Activated CD8-positive, alpha-beta memory T cell treated with anti-CD3 and anti-CD28 coated beads, Interleukin-2, amount 10 ng/mL, durations not matched to agents 7 days and 5 days (primary cell): Measurements from ENCODE around the gene SLC7A1. TPM values are rescaled to one million over a fixed set of nuclear protein-coding genes. Genes with fewer than 3 reads are reported as not detected.

ENCODE experiments used
- ATAC-seq: fragments of 150-1000 bp; cut with Tn5 transposase; one replicate; pipeline ENCODE4 v1.10.0; 2021; ENCODE audit warnings: moderate library complexity
- CTCF ChIA-PET: fragments of 350-600 bp; sonication (Branson Sonifier 250); formaldehyde crosslinking; loops from one replicate; lab custom pipeline; 2021; ENCODE audit warnings: antibody characterized with exemption; lab: Charles Lee
- DNase-seq: peaks from one replicate; pipeline ENCODE4 v3.0.0-alpha.2; 2020
- H3K27ac Mint-ChIP-seq: one replicate; pipeline ENCODE4 v1.8.0; 2021; ENCODE audit warnings: mild to moderate bottlenecking, mixed read lengths
- H3K27me3 Mint-ChIP-seq: one replicate; pipeline ENCODE4 v1.8.0; 2021; ENCODE audit warnings: mixed read lengths
- H3K36me3 Mint-ChIP-seq: one replicate; pipeline ENCODE4 v1.8.0; 2021; ENCODE audit warnings: mild to moderate bottlenecking, mixed read lengths
- H3K4me1 Mint-ChIP-seq: one replicate; pipeline ENCODE4 v1.8.0; 2021; ENCODE audit warnings: mixed read lengths
- H3K4me3 Mint-ChIP-seq: one replicate; pipeline ENCODE4 v1.8.0; 2021; ENCODE audit warnings: mild to moderate bottlenecking, moderate library complexity, mixed read lengths
- H3K9me3 Mint-ChIP-seq: one replicate; pipeline ENCODE4 v1.8.0; 2022; ENCODE audit warnings: low read depth, mixed read lengths
- total RNA-seq, 2 experiments: library from RNA; stranded (reverse); gene quantifications; one replicate each; pipeline ENCODE4 v1.2.3, GENCODE V29; 2021

The SLC7A1 gene
- total RNA-seq, 2 experiments from 2014 or later = 101 to 105 TPM

DNA sequence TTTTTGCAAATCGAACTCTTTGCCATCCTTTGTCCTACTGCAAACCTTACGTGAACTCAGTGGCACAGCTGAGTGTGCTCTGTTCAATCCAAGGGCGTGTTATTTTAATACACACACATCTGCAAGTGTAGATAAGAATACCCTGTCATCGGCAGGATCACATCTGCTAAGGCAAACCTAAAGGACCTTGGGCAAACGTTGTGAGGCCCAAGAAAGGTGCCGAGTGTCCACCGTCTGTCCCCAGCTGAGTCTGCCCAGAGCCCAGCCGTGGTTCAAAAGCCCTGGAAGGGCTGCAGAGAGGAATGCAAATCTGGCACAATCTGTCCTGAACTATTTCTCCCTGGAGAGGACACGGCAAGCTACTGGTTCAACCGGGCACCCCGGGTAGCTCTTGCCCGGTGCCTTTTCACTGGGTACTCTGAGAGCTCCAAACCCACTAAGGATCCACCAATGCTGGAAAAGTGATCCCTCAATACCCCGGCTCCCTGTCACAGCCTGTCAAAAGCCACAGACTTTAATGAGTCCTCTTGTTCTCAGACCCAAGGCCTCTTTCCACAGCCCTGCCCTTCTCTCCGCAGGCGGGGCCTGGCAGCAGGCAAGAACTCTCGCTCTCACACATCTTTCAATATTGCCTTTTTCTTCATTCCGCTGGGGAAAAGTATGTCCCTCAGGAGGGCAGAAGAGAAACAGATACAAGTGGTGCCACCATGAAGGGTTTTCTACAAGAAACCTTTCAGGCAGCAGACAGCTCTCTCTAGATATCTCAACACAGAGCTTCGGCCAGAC is 17.0 kb downstream of the SLC7A1 start:
- ATAC-seq (no peak), DNase-seq (no peak)
- no peaks in the 10 kb centered on the region for H3K9me3 Mint-ChIP-seq
- no peak overlapping the region for H3K27ac Mint-ChIP-seq
- H3K4me1 Mint-ChIP-seq = peaks cover 9% of the 10 kb centered on the region
- H3K36me3 Mint-ChIP-seq = peaks cover 12% of the 10 kb centered on the region
- no peak overlapping the region for H3K4me3 Mint-ChIP-seq
- no peaks in the 10 kb centered on the region for H3K27me3 Mint-ChIP-seq
- CTCF ChIA-PET = interaction anchor here (0.5 kb wide), 1 partner anchor 1414 kb away, joined by 3 read pairs; no protein-coding TSS in a partner anchor

DNA sequence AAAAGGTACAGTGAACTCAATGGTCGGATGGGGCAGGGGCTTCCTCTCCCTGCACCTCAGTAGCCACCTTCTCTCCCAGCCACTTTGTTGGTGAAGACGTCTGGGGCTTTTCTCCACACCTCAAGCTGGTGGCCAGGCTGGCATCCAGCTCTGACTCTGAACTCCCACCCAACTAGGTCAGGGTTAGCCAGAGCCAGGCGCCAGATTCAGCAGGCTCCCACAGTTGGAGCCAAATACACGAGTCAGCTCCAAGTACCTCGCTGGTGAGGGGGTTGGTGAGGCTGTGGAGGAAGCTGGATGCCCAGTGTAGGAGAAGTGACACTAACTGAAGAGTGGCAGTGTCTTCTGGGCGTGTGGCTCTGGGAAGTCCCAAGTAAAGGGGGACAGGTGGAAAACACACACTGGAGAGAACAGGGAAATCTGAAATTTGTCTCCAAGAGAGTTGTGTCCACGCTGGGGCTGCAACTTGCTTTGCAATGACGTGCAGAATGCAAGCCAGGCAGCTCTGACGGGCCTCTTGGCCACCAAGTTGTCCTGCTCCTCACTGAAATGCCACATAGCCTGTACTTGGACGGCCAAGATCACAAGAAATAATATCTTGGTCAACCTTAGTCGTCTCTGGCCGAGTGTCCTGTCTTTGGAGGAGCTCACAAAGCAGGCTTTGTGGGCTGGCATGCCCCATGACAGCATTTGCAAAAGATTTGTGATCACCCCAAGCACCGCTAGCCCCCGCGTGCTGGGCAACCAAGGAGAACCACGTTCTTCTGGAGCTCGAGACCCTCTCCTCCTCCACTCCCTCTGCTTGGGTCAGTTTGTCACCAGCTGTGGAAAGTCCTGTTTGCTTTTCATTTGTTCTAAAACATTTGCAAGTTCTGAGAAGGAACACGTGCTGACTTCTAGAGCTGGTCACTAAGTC is 18.1 kb downstream of the SLC7A1 start:
- no peak for DNase-seq
- ATAC-seq = no peak
- Mint-ChIP-seq H3K4me3 (no peak overlapping the region), H3K27ac (no peak overlapping the region), H3K36me3 (peaks cover 12% of the 10 kb centered on the region), H3K4me1 (peaks cover 6% of the 10 kb centered on the region), H3K9me3 (no peaks in the 10 kb centered on the region), H3K27me3 (no peaks in the 10 kb centered on the region)
- CTCF ChIA-PET = interaction anchor here (1.0 kb wide), 1 partner anchor 69 kb away, joined by 3 read pairs; no protein-coding TSS in a partner anchor

DNA sequence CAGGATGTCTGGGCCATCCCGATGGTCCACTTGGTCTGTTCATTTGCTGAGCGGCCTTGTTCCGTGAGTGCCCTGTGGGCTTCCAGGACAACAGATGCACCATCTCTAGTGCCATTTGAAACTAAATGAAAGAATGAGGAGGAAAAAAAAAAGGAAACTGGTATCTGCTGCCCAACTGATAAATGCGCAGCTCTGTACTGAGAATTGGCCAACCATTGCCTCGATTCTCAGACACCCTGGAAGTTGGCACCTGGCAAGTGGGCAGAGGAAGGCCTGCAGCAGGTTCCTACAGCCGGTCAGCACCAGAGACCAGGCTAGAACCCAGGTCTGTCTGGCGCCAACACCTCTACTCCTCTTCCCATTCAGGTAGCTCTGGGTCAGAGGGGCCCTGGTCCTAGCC is 18.9 kb downstream of the SLC7A1 start:
- H3K4me1 Mint-ChIP-seq = peaks cover 8% of the 10 kb centered on the region
- no peaks in the 10 kb centered on the region for H3K27me3 Mint-ChIP-seq
- ATAC-seq (no peak), DNase-seq (no peak)
- no peaks in the 10 kb centered on the region for H3K9me3 Mint-ChIP-seq
- peaks cover 12% of the 10 kb centered on the region for H3K36me3 Mint-ChIP-seq
- H3K27ac Mint-ChIP-seq = no peak overlapping the region
- H3K4me3 Mint-ChIP-seq = no peak overlapping the region
- CTCF ChIA-PET = interaction anchor here (1.0 kb wide), 1 partner anchor 69 kb away, joined by 3 read pairs; no protein-coding TSS in a partner anchor

DNA sequence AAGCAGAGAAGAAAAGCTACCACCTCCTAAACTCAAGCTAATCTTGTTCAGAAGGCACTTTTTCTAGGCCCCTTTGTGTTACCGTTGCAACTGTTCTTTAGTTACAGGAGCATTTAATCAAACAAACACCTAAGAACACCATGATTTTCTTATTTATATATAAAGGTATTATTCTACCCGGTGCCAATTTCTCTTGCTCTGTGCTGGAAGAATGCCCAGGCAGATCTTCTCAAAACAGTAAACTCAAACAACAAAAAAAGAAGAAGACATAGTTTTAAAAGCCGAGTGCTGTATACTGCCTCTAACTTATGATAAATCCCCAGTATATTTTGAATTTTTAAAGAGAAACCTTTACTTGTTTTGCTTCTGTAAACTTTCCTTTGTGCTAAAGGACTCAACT is 20.4 kb downstream of the SLC7A1 start:
- peaks cover 10% of the 10 kb centered on the region for H3K36me3 Mint-ChIP-seq
- ATAC-seq (no peak), DNase-seq (no peak)
- H3K4me3 Mint-ChIP-seq = no peak overlapping the region
- no peak overlapping the region for H3K27ac Mint-ChIP-seq
- H3K4me1 Mint-ChIP-seq = peaks cover 7% of the 10 kb centered on the region
- CTCF ChIA-PET = interaction anchor here (1.2 to 1.6 kb wide), 2 partner anchors 11 to 13 kb away, joined by 3 read pairs; no protein-coding TSS in a partner anchor
- H3K27me3 Mint-ChIP-seq = no peaks in the 10 kb centered on the region
- no peaks in the 10 kb centered on the region for H3K9me3 Mint-ChIP-seq

DNA sequence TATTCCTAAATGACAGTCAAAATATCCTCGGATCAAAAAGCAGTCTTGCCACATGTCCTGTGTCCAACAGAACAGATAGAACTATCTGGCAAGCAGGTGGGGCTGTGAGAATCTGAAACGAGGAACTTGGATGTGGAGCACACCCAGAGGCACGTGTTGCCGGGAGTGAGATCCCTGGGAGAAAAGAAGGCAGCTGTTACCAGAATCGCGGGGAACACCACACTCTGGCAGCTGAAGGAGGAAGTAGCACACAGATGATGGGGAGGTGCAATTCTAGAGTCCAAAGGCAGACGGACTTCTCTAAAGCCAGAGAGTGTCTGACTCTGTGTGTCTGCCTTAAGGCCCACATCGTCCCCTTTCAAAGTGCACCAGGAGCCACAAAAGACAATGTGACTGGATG is 22.3 kb downstream of the SLC7A1 start:
- Mint-ChIP-seq H3K4me3 (no peak overlapping the region), H3K27me3 (no peaks in the 10 kb centered on the region), H3K9me3 (no peaks in the 10 kb centered on the region), H3K36me3 (peaks cover 8% of the 10 kb centered on the region), H3K4me1 (peaks cover 13% of the 10 kb centered on the region), H3K27ac (no peak overlapping the region)
- DNase-seq (no peak), ATAC-seq (no peak)
- CTCF ChIA-PET = no interaction called here

DNA sequence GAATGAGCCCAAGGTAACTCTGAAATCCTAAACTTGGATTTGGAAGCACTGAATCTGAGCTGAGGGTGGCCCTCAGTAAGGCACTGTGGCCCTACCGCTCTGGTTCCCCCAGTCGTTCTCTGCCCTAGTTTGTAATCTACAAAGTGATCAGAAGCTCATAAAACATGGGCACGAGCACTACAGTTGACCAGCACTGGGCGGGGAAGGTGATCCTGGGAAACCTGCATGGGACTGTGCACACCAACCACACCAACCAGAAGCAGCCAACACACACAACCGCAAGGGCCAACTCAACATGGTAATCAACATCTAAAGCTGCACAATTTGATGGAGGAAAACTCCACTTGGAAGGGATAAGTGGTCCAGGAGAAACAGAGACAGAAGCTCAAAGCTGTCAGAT is 22.9 kb downstream of the SLC7A1 start:
- Mint-ChIP-seq H3K9me3 (no peaks in the 10 kb centered on the region), H3K27me3 (no peaks in the 10 kb centered on the region), H3K36me3 (peaks cover 8% of the 10 kb centered on the region), H3K4me1 (peaks cover 15% of the 10 kb centered on the region), H3K27ac (no peak overlapping the region), H3K4me3 (no peak overlapping the region)
- no peak for DNase-seq
- CTCF ChIA-PET = no interaction called here
- ATAC-seq = no peak

DNA sequence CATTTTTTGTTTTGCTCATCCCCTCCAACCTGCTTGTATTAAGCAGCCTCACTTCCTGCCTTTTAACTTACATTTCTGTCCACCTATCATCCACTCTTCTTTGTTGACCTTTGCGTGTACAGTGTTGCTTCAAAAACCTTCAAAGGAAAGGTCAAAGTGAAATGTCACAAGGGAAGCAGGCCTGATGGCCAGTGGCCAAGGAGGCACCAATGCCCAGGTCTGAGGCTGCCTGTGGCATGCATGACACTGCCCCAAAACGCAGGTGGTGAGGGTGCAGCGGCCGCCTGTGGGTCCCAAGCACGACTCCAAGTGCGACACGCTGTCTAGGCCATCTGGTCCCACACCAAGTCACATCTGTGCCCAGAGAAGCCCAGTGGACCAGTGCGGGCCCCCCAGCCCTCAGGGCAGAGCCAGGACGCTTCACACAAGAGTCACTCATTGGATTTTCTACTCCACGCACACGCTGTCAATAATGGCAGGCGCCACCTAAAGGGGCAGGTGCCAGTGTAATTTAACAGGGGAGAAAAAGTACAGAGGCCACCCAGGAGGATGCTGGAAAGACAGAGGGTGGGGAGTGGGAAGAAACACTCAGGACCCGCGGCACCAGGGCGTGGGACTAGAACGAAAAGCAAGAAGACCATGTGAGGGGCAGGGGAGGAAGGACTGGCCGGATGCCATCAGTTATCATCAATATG is 23.5 kb downstream of the SLC7A1 start:
- DNase-seq (no peak), ATAC-seq (no peak)
- Mint-ChIP-seq H3K9me3 (no peaks in the 10 kb centered on the region), H3K36me3 (peaks cover 8% of the 10 kb centered on the region), H3K4me3 (no peak overlapping the region), H3K27me3 (no peaks in the 10 kb centered on the region), H3K27ac (no peak overlapping the region), H3K4me1 (peaks cover 18% of the 10 kb centered on the region)
- CTCF ChIA-PET = no interaction called here

DNA sequence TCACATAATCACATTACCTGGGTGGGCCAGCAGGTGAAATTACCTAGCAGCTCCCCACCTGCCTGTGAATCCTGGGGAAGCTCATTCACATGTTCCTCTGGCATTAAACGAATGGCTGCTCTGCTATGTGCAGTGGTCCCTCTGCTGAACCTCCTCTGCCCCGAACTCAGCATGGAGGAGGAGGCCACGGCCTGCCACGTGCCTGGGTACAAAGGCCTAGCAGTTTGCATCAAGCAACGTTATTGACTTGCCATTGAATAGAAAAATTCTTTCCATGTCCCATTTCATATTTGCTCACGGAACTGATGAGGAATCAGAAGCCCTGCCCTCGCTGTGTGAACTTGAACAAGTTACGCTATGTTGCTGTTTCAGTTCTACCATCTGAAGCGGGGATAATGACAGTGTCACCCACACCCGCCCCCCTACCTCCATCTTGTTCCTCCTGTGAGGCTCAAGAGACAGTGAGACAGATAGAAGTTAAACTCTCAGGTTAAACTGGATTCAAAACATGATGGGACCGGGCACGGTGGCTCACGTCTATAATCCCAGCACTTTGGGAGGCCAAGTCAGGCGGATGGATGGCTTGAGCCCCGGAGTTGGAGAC is 25.3 kb downstream of the SLC7A1 start:
- ATAC-seq (no peak), DNase-seq (no peak)
- CTCF ChIA-PET = no interaction called here
- no peak overlapping the region for H3K4me3 Mint-ChIP-seq
- H3K9me3 Mint-ChIP-seq = no peaks in the 10 kb centered on the region
- peaks cover 7% of the 10 kb centered on the region for H3K36me3 Mint-ChIP-seq
- H3K4me1 Mint-ChIP-seq = peaks cover 28% of the 10 kb centered on the region
- no peaks in the 10 kb centered on the region for H3K27me3 Mint-ChIP-seq
- H3K27ac Mint-ChIP-seq = no peak overlapping the region

DNA sequence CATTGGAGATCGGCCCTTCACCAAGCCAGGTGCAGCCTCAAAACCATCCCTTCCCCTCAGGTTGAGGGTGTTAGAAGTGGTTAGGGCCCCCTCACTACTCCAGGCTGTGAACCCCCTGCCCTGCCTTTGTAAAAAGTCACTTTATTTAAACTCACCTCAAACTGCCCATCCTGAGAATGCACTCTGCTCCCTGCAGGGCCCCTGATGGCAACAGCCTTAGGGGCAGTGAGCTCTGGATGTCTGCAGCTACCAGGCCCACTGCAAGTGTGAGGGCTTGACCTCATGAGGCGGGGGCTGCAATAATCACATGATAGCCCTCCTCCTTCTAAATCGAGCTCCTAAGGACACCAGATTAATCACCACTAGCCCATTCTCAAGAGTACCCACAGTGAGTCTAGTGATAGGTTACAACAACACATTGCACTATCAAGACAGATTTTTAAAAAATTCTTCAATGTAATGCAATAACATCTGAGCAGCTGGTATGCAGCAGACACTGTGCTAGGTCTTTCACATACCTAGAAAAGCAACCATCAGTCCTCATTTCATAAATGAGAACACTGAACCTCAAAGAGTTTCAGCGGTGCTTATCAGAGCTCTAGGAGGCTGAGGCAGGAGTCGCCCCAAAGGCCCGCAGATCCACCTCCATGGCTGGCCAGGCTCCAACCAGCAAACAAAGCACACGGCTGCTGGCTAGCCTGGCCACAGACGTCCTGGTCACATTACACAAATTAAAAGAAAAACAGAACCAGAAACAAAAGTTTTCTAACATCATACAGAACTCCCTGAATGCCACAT is 26.0 kb downstream of the SLC7A1 start:
- Mint-ChIP-seq H3K27ac (no peak overlapping the region), H3K4me1 (peaks cover 30% of the 10 kb centered on the region), H3K4me3 (no peak overlapping the region), H3K9me3 (no peaks in the 10 kb centered on the region), H3K27me3 (no peaks in the 10 kb centered on the region), H3K36me3 (peaks cover 7% of the 10 kb centered on the region)
- ATAC-seq (no peak), DNase-seq (no peak)
- CTCF ChIA-PET = no interaction called here

DNA sequence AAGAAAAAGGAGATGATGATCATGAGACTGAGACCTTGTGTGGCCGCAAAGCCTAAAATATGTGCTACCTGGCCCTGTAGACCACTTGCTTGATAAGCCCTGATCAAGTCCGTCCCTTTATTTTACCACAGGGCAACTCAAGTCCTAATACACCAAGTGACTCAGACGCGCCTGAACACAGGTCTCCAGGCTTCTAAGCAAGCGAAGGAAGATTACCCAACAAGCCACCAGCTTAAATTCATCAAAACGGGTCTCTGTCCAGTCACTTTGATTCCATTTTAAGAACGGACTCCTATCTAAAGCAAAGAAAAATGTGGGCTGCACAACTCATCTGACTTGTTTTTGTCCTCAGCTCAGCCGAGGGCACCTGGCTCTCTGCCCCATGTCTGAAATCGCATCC is 26.8 kb downstream of the SLC7A1 start:
- Mint-ChIP-seq H3K4me1 (peaks cover 30% of the 10 kb centered on the region), H3K27me3 (no peaks in the 10 kb centered on the region), H3K36me3 (peaks cover 1% of the 10 kb centered on the region), H3K4me3 (no peak overlapping the region), H3K9me3 (no peaks in the 10 kb centered on the region), H3K27ac (no peak overlapping the region)
- CTCF ChIA-PET = no interaction called here
- ATAC-seq (no peak), DNase-seq (no peak)

DNA sequence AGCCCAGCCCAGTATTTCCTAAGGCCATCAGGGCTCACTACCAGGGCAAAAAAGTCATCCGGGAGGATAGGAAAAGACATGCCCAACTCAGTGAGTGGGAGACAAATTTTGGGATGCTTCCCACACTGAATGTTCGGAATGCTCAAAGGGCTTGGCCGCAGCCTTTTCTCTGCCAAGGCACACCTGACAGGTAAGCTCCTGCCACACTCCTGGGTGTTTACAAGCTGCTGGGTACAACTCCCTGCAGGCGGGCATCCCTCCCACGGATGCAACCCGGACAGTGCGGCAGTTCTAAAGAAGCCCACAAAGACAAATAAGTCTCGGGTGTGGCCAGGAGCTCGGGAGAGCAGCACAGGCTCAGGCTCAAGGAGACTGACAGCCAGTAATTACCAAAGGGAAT is 28.1 kb downstream of the SLC7A1 start:
- Mint-ChIP-seq H3K4me3 (no peak overlapping the region), H3K27me3 (no peaks in the 10 kb centered on the region), H3K9me3 (no peaks in the 10 kb centered on the region), H3K27ac (no peak overlapping the region), H3K36me3 (peaks cover 1% of the 10 kb centered on the region), H3K4me1 (peaks cover 36% of the 10 kb centered on the region)
- ATAC-seq = no peak
- no peak for DNase-seq
- CTCF ChIA-PET = interaction anchor here (0.6 to 1.4 kb wide), 2 partner anchors 59 to 73 kb away, joined by 3 to 4 read pairs; no protein-coding TSS in a partner anchor

DNA sequence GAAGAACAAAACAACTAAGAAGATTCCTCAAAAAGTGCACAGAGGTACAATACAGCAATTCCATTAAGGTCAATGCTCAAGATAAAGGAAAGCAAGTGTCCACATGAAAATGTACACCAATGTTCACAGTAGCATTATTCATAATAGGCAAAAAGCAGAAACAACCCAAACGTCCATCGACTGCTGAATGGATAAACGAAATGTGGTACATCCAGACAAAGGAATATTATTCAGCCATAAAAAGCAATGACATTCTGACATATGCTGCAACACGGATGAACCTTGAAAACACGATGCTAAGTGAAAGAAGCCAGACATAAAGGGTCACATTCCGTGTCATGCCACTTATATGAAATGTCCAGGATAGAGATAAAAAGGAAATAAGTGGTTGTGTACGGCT is 29.3 kb downstream of the SLC7A1 start:
- no peak overlapping the region for H3K4me3 Mint-ChIP-seq
- H3K27me3 Mint-ChIP-seq = no peaks in the 10 kb centered on the region
- peaks cover 1% of the 10 kb centered on the region for H3K36me3 Mint-ChIP-seq
- ATAC-seq (no peak), DNase-seq (no peak)
- H3K9me3 Mint-ChIP-seq = no peaks in the 10 kb centered on the region
- CTCF ChIA-PET = no interaction called here
- no peak overlapping the region for H3K27ac Mint-ChIP-seq
- peaks cover 36% of the 10 kb centered on the region for H3K4me1 Mint-ChIP-seq
